ENCODE results near the gene ITPRID2.

ITPRID2 gene

GRCh38 chr2:181891258-181891965, at the start of gene ITPRID2:
Gene ITPRID2 (plus strand): TSS chr2:181891730. CDS start chr2:181892067, 337 bp downstream.
- DNase-seq (ENCODE audit: low read depth in 1 of 2, low spot score in 1 of 2), result peak; percentile 27 to 48

- no peak for DNase-seq (ENCODE audit: low read depth in 1 of 2, low spot score in 1 of 2)
These were observed 46.8 kb upstream of the ITPRID2 start for GRCh38 chr2:181844551-181845290.

GRCh38 chr2:181846399-181847197, 44.9 kb upstream of the ITPRID2 start:
- DNase-seq (ENCODE audit: low read depth in 1 of 2, low spot score in 1 of 2), result no peak

DNA sequence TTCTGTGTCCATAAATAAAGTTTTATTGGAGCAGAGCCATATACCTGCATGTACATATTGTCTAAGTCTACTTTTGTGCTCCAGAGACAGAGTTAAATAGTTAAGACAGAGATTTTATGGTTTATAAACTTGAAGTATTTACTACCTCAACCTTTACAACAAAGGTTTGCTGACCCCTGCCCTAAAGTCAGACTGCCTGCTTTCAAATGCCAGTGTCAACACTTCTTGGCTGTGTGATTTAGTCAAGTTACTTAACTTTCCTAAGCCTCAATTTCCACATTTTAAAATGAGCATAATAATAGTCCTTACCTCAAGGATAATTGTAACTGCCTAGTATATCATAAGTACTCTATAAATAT, 44.4 kb upstream of the ITPRID2 start:
- DNase-seq (ENCODE audit: low read depth in 1 of 2, low spot score in 1 of 2), result no peak

GRCh38 chr2:181847702-181848101, 43.8 kb upstream of the ITPRID2 start:
- no peak for DNase-seq (ENCODE audit: low read depth in 1 of 2, low spot score in 1 of 2)

GRCh38 chr2:181848261-181848886, 43.2 kb upstream of the ITPRID2 start:
- DNase-seq (ENCODE audit: low read depth in 1 of 2, low spot score in 1 of 2), result no peak

DNA sequence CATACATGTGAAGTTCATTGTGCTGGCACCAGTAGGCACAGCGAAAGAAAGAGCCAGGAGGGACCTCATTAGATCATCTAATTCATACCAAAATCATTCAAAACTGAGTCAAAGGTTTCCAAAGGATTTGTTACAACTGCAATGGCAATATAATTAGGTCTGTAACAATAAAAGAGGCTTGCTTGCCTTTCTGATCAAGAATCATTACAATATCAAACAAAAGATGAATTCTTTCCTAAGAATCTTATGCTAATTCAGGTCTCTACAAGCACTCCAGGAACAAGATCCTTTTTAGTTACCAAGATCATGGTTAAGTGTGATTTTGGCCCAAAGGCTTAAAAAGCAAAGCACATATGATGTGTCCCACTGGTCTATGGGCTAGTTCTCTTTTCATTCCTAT, 41.9 kb upstream of the ITPRID2 start:
- DNase-seq (ENCODE audit: low read depth in 1 of 2, low spot score in 1 of 2), result no peak

DNA sequence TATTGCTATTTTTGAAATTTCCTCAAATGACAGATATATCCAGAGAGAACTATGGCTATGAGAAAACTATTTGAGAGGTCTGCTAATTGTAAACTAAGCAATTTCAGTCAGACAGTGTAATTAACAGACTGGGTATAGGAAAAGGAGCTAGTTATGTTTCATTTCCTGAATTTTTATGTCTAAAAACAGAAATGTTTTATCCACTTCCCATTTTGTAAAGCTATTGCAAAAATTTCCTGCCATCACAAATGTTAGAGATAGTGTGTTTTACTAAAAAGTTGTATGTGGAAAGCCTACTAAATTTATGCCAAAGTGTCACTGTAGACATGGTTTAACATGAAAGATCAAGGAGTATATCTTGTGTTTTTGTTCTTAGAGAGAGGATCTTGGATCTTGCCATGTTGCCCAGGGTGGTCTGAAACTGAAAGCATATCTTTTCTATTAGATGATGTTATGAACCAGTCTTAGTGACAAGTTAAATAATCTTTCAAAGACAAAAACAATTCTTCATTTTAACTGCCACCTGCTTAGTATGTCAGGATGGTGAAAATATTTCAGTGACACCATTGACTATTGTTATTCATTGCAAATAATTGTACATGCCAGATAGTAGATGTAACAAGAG, 40.5 kb upstream of the ITPRID2 start:
- no peak for DNase-seq (ENCODE audit: low read depth in 1 of 2, low spot score in 1 of 2)

DNA sequence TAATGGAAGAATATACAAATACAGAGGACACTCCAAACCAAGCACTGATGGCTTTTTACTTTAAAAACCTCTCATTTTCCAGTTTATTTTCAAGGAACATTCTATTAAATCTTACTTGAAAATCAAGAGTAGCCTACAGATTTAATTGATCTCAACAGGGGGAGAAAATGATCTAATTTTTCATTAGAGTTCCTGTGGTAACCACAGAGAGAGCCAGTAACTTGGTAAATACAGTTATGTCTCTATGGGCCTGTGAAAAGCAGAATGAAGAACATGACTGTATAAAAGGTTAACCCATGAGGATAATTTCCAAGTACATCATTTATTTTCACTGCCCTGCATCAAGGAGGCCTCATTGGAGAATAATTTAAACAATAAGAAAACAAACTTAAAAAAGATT, 39.8 kb upstream of the ITPRID2 start:
- DNase-seq (ENCODE audit: low read depth in 1 of 2, low spot score in 1 of 2), result no peak

DNA sequence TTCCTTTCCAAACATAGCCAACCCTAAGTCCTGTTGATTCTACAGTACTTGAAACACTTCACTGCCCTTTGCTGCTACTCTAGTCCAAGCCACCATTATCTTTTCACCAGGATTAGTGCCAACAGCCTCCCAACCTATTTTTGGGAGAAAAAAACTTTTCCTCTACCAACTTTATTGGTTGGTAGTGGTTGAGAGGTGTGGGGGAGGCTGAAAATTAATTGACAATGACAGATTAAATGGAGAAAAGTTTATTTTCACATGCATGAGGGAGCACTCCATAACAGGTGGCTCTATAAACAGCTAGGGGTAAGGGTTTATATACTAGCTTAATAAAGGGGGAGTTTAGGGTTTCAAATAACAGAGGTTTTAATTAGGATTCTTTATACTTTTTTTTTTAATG, 37.8 kb upstream of the ITPRID2 start:
- DNase-seq (ENCODE audit: low read depth in 1 of 2, low spot score in 1 of 2), result no peak

DNA sequence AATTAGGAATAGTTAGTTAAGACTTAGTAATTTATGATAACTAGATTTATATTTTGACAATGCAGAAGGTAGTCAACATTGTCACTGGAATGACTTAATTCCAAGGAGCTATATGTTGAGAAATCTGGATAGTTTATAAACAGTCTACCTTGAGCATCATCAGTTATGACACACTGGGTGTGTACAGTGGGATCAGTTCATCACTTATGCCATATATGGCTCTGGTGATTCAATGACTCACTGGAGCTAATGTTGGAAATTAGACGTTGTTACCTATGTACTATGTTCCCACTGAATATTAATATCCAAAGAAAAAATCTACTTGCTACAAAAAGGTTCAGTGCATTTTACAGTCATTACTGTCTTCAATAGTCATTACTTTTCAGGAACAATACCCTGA, 34.0 kb upstream of the ITPRID2 start:
- no peak for DNase-seq (ENCODE audit: low read depth in 1 of 2, low spot score in 1 of 2)

GRCh38 chr2:181858600-181858999, 32.9 kb upstream of the ITPRID2 start:
- DNase-seq (ENCODE audit: low read depth in 1 of 2, low spot score in 1 of 2), result no peak

GRCh38 chr2:181859123-181859522, 32.4 kb upstream of the ITPRID2 start:
- DNase-seq (ENCODE audit: low read depth in 1 of 2, low spot score in 1 of 2), result no peak

DNA sequence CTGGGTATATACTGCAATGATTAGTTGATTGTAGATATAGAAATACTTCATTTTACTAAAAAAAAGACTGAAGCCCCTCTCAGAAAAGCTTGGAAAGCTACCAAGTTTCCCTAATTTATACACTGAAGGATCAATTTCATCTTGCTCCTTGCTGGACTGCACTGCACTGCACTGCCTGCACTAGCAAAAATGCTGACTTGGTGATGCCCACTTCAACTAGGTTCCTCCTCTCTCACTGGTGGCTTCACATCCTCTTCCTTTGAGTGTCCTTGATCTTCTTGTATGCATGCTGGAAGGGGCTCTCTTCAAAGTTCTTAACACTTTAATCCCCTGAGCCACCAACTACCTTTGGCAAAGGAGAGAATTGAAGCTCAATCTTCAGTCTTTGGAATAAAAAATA, 31.7 kb upstream of the ITPRID2 start:
- no peak for DNase-seq (ENCODE audit: low read depth in 1 of 2, low spot score in 1 of 2)

DNA sequence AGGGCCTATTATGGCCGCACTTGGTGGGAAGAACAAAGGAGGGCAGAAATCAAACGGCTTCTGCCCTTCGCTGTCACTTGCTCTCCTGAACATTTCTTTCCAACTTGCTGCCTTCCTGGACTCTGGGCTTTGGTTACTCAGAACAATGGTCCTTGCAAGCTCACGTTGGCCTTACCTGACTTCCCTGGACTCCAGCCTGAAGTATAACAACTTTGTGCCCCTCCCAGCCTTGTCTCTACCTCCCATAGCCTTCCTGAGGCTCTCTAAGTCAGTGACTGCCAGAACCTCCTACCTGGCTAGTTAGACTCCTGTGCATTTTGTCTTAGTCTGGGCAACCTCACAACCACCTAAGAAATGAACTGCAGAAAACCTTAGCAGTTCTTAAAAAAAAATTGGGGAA, 30.2 kb upstream of the ITPRID2 start:
- no peak for DNase-seq (ENCODE audit: low read depth in 1 of 2, low spot score in 1 of 2)

GRCh38 chr2:181862583-181863281, 28.8 kb upstream of the ITPRID2 start:
- DNase-seq (ENCODE audit: low read depth in 1 of 2, low spot score in 1 of 2), result no peak

GRCh38 chr2:181872178-181872577, 19.4 kb upstream of the ITPRID2 start:
- no peak for DNase-seq (ENCODE audit: low read depth in 1 of 2, low spot score in 1 of 2)

DNA sequence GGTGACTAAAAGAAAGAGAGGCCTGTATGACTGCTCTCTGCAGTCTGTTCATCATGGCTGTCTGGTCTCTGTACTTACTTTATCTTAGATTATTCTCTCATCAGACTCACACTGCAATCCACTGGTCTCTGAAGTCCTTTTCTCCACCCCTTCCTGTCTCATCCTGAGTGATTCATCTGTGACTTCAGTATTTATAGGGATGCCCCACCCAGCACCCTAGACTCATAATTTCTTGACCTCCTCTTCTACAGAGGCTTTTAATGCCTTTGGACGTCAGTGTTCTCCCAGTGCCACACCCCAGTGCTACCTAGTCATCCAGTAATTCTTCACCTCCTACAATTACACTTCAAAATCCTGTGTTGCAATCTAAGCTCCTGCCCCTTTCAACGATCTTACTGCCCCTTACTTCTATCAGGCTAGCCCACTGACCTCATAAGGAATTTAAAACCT, 14.9 kb upstream of the ITPRID2 start:
- DNase-seq (ENCODE audit: low read depth in 1 of 2, low spot score in 1 of 2), result no peak

GRCh38 chr2:181877181-181877664, 14.3 kb upstream of the ITPRID2 start:
- DNase-seq (ENCODE audit: low read depth in 1 of 2, low spot score in 1 of 2), result no peak

DNA sequence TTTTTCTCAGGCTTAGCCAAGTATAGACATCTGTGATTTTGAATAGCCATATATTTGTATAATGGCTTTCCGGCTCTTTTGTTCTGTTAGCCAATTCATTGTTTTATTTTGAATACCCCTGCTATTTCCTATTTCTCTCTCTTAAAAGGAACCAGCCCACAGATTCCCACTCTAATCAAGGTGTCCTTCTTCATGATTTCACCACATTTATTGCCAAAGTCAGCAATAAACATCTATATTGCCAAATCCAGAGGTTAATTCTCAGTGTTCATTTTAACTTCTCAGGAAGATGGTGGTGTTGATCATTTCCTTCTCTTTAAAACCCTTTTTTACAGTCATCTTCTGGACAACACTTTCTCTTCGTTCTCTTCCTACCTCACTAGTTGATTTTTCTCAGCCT, 13.1 kb upstream of the ITPRID2 start:
- no peak for DNase-seq (ENCODE audit: low read depth in 1 of 2, low spot score in 1 of 2)

All from stimulated activated CD4-positive, alpha-beta T cell treated with anti-CD3 and anti-CD28 coated beads, Interleukin-15, amount 100 ng/mL, for 1 hour (primary cell).